Activated B cell treated with CpG ODN at 0.5 μM for 24 hours (primary cell): ENCODE measurements around the gene LATS1. TPM values are rescaled to one million over a fixed set of nuclear protein-coding genes. Genes with fewer than 3 reads are reported as not detected.

Experiments used
- ATAC-seq: fragments of 200-7000 bp; cut with Tn5 transposase; one replicate; pipeline ENCODE4 v1.10.0; 2021; ENCODE audit warnings: low read depth, mild to moderate bottlenecking, moderate library complexity
- CTCF ChIA-PET: fragments of 350-600 bp; sonication (Branson Sonifier 250); formaldehyde crosslinking; loops from one replicate; lab custom pipeline; 2021; ENCODE audit warnings: antibody characterized with exemption; lab: Charles Lee
- POLR2A ChIA-PET: fragments of 350-600 bp; sonication (Branson Sonifier 250); formaldehyde crosslinking; loops from one replicate; lab custom pipeline; 2021; ENCODE audit warnings: antibody characterized with exemption; lab: Charles Lee
- DNase-seq: peaks from one replicate; pipeline ENCODE4 v3.0.0; 2022
- H3K27ac Mint-ChIP-seq: one replicate; pipeline ENCODE4 v1.8.0; 2020; ENCODE audit warnings: mixed read lengths
- H3K27me3 Mint-ChIP-seq: one replicate; pipeline ENCODE4 v1.8.0; 2021; ENCODE audit warnings: mixed read lengths
- H3K36me3 Mint-ChIP-seq: one replicate; pipeline ENCODE4 v1.8.0; 2021; ENCODE audit warnings: low read depth, mixed read lengths
- H3K4me1 Mint-ChIP-seq: one replicate; pipeline ENCODE4 v1.8.0; 2021; ENCODE audit warnings: mixed read lengths
- H3K4me3 Mint-ChIP-seq: one replicate; pipeline ENCODE4 v1.8.0; 2020; ENCODE audit warnings: mild to moderate bottlenecking, mixed read lengths
- H3K9me3 Mint-ChIP-seq: one replicate; pipeline ENCODE4 v1.8.0; 2020; ENCODE audit warnings: mixed read lengths
- intact Hi-C: fragments of 100-400 bp; cut with micrococcal nuclease; formaldehyde crosslinking; loops from one replicate; pipeline ENCODE4 v1.15.1; 2024
- total RNA-seq: library from RNA; stranded (reverse); gene quantifications from 2 replicates; pipeline ENCODE4 v1.2.3, GENCODE V29; 2022
- TF ChIP-seq, protein P1 (sequence below): fragments of 200-600 bp; IDR thresholded peaks from one replicate; pipeline ENCODE4 v1.8.0; 2022; ENCODE audit warnings: antibody characterized with exemption, mild to moderate bottlenecking

LATS1 gene
- 34.6 and 42.0 TPM in 2 replicates for total RNA-seq

DNA sequence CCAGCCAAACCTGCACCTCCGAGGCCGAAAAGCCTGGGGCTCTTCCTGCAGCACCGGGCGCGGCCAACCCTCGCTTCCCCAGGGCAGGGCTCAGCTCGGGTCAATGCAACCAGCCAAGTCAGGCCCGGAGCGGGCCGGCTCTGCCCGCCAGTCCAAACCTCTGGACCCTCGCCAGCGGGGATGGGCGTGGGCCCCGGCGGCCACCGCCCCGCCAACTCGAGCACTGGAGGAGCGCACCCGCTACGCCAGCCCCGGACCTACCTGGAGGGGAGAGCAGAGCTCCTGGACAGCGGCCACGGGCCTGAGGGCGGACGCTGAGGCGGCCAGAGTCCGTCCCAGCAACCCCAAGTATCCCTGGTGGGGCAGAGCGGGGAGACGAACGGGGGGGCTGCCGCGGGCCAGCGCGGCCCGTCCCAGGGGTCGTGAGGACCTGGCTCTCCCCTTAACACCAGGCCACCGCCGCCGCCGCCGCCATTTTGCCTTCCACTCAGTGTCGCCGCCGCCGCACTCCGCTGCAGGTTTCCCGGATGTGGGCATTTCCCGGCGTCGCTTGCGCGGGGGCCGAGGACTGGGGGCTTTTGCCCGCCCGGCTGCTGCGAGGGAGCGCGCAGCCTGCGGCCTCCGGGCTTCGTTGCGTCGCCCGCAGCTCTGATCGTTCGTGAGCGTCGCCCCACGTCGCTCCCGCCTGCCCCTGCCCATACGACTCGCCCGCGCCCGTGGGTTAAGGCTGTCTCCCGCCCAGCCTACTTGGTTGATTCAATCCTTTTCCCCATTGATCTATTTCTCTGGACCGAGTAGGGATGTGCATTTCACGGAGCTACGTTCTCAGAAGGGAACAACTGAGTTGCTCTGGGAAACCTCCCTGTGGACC is at the start of gene LATS1:
TSS of gene LATS1 (minus strand) at position 514 of the 871 bp plus-strand sequence. CDS start 15,975 bp downstream, outside the sequence.
- no peaks in the 10 kb centered on the region for H3K9me3 Mint-ChIP-seq
- peak; percentile 90 for DNase-seq
- peaks cover 29% of the 10 kb centered on the region for H3K4me1 Mint-ChIP-seq
- H3K4me3 Mint-ChIP-seq: peak within 1 kb of the TSS; percentile 95
- H3K36me3 Mint-ChIP-seq: peaks cover 14% of the 10 kb centered on the region
- TF ChIP-seq, protein P1, sequence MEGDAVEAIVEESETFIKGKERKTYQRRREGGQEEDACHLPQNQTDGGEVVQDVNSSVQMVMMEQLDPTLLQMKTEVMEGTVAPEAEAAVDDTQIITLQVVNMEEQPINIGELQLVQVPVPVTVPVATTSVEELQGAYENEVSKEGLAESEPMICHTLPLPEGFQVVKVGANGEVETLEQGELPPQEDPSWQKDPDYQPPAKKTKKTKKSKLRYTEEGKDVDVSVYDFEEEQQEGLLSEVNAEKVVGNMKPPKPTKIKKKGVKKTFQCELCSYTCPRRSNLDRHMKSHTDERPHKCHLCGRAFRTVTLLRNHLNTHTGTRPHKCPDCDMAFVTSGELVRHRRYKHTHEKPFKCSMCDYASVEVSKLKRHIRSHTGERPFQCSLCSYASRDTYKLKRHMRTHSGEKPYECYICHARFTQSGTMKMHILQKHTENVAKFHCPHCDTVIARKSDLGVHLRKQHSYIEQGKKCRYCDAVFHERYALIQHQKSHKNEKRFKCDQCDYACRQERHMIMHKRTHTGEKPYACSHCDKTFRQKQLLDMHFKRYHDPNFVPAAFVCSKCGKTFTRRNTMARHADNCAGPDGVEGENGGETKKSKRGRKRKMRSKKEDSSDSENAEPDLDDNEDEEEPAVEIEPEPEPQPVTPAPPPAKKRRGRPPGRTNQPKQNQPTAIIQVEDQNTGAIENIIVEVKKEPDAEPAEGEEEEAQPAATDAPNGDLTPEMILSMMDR: no peak
- ChIA-PET POLR2A (interaction anchor here (0.6 to 2.7 kb wide), 14 partner anchors 9 to 685 kb away, joined by 3 to 55 read pairs (median 4); partner anchors contain the start of genes NUP43, PCMT1 and PPIL4), CTCF (no interaction called here)
- peak within 1 kb of the TSS; percentile 96 for H3K27ac Mint-ChIP-seq
- peak; percentile 90 for ATAC-seq
- no peaks in the 10 kb centered on the region for H3K27me3 Mint-ChIP-seq
- intact Hi-C loops: loop anchor here (1.0 to 5.0 kb wide), 5 partner anchors 28 to 289 kb away; partner anchors contain the start of genes KATNA1, NUP43 and PPIL4

DNA sequence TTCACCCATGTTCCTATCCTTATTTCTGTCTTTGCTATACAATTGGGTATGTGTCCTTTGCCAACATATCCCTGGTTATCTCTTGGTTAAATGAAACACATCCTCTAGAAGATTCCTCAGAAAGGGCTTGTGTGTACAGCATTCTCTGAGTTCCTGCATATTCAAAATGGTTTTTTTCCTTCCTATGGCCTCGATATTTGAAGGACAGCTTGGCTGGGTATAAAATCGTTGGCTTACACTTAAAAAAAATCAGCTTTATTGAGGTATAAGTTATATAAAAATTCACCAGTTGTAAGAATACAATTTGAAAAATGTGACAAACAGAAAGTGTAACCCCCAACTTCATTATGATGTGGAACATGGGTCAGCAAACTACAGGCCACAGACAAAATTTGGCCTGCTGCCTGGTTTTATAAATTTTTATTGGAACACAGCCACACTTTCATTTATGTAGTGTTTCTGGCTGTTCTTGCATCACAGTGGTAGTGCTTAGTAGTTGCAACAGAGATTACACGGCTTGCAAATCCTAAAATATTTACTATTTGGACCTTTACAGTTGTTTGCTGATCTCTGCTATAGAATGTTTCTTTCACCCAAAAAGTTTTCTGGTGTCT is 48.4 kb upstream of the LATS1 start:
- H3K27ac Mint-ChIP-seq: no peak overlapping the region
- ATAC-seq (no peak), DNase-seq (no peak)
- ChIA-PET POLR2A (no interaction called here), CTCF (no interaction called here)
- no peak overlapping the region for H3K4me3 Mint-ChIP-seq
- H3K36me3 Mint-ChIP-seq: peaks cover 31% of the 10 kb centered on the region
- H3K4me1 Mint-ChIP-seq: peaks cover 19% of the 10 kb centered on the region
- H3K9me3 Mint-ChIP-seq: peaks cover 8% of the 10 kb centered on the region
- TF ChIP-seq, protein P1: no peak
- intact Hi-C loops: no loop called here
- H3K27me3 Mint-ChIP-seq: no peaks in the 10 kb centered on the region

DNA sequence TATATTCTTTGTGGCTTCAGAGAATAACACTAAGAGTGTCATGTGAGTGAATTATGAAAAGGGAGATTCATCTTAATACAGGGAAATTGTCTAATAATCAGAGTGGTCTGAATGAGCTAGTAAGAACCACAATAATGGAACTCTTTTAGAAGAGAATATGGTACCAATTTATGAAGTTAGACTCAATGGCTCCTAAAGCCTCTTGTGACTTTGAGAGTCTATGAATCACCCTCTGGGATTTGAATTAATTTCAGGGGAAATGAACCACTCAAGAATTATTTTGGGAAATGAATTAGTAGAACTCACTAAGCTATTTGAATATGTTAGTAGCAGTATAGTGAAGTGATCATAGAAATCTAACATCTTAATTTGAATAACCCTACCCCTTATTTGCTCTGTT is 46.0 kb upstream of the LATS1 start:
- Mint-ChIP-seq H3K4me1 (peaks cover 22% of the 10 kb centered on the region), H3K4me3 (no peak overlapping the region), H3K27me3 (no peaks in the 10 kb centered on the region), H3K9me3 (peaks cover 8% of the 10 kb centered on the region), H3K36me3 (peaks cover 34% of the 10 kb centered on the region), H3K27ac (no peak overlapping the region)
- DNase-seq: no peak
- CTCF ChIA-PET: no interaction called here
- POLR2A ChIA-PET: interaction anchor here (0.7 to 1.2 kb wide), 2 partner anchors 14 to 45 kb away, joined by 3 read pairs; no protein-coding TSS in a partner anchor
- no peak for ATAC-seq
- TF ChIP-seq, protein P1: no peak
- intact Hi-C loops: no loop called here

DNA sequence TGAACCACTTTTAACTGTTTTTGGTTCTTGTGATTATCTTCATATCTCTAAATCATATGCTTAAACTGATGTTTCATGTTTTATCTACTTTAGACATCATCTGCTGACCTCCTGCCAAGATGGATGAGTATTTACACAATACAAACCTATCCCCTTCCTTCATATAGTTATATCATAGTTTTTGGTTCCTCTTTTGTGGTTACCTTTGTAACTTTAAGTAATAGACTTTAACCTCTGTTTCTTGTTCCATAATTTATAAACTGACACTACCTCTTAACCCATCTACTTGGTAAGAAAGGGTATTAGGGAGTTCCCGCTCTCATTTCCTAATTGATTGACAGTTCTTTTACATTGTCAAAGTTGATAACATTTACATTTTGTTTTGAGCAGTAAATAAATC is 43.5 kb upstream of the LATS1 start:
- intact Hi-C loops: loop anchor here (1.0 kb wide), 1 partner anchor 12 kb away; the partner anchor contains the start of gene PCMT1
- ATAC-seq (peak; percentile 96), DNase-seq (no peak)
- ChIA-PET CTCF (no interaction called here), POLR2A (interaction anchor here (0.6 kb wide), 1 partner anchor 57 kb away, joined by 3 read pairs; no protein-coding TSS in a partner anchor)
- Mint-ChIP-seq H3K4me1 (peaks cover 22% of the 10 kb centered on the region), H3K27me3 (no peaks in the 10 kb centered on the region), H3K4me3 (no peak overlapping the region), H3K27ac (peak overlapping the region; percentile 78), H3K9me3 (peaks cover 5% of the 10 kb centered on the region), H3K36me3 (peaks cover 24% of the 10 kb centered on the region)
- TF ChIP-seq, protein P1: no peak

DNA sequence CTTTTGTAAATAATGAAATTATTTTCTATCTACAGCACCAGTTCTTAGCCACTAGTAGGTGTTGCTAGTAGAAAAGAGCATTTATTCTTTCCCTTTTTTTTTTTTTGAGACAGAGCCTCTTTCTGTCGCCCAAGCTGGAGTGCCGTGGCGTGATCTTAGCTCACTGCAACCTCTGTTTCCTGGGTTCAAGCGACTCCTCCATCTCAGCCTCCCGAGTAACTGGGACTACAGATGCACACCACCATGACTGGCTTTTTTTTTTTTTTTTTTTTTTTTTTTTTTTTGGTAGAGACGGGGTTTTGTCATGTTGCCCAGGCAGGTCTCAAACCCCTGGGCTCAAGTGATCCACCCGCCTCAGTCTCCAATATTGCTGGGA is 38.3 kb upstream of the LATS1 start:
- DNase-seq: no peak
- Mint-ChIP-seq H3K9me3 (no peaks in the 10 kb centered on the region), H3K36me3 (peaks cover 17% of the 10 kb centered on the region), H3K27ac (no peak overlapping the region), H3K27me3 (no peaks in the 10 kb centered on the region), H3K4me3 (no peak overlapping the region), H3K4me1 (peaks cover 13% of the 10 kb centered on the region)
- TF ChIP-seq, protein P1: no peak
- CTCF ChIA-PET: no interaction called here
- intact Hi-C loops: no loop called here
- ATAC-seq: no peak
- POLR2A ChIA-PET: no interaction called here
